Osteoblast (primary cell): ENCODE data around the gene CHD1. TPM values are rescaled to one million over a fixed set of nuclear protein-coding genes. Genes with fewer than 3 reads are reported as not detected.

Experiments
- DNase-seq: peaks from one replicate; pipeline ENCODE4 v3.0.0; 2011; ENCODE audit warnings: low spot score, mixed read lengths; ENCODE audit not compliant: insufficient read length; ENCODE audit errors: missing footprints
- H2AFZ ChIP-seq: 2 replicates; pipeline ENCODE4 v1.6.0; 2011; ENCODE audit warnings: mild to moderate bottlenecking, low read length
- H3K27ac ChIP-seq: 2 replicates; pipeline ENCODE4 v1.5.1; 2011; ENCODE audit warnings: mild to moderate bottlenecking, low read depth, low read length, moderate library complexity
- H3K27me3 ChIP-seq: 2 replicates; pipeline ENCODE4 v1.6.0; 2012; ENCODE audit warnings: mild to moderate bottlenecking, control low read depth, inconsistent platforms, low read length, moderate library complexity; ENCODE audit not compliant: insufficient read depth
- H3K36me3 ChIP-seq: 2 replicates; pipeline ENCODE4 v1.5.1; 2011; ENCODE audit warnings: mild to moderate bottlenecking, low read length, control low read depth, moderate library complexity; ENCODE audit not compliant: insufficient read depth
- H3K4me1 ChIP-seq: 2 replicates; pipeline ENCODE4 v1.5.1; 2011; ENCODE audit warnings: mild to moderate bottlenecking, low read length, control low read depth, moderate library complexity; ENCODE audit not compliant: insufficient read depth
- H3K4me2 ChIP-seq: 2 replicates; pipeline ENCODE4 v1.6.0; 2011; ENCODE audit warnings: mild to moderate bottlenecking, low read length; ENCODE audit not compliant: insufficient read depth
- H3K4me3 ChIP-seq: fragments of 200-600 bp; sonication (generic); 3 replicates; pipeline ENCODE4 v1.5.1; 2012; ENCODE audit warnings: mild to moderate bottlenecking, low read length, inconsistent platforms; ENCODE audit not compliant: insufficient read depth
- H3K79me2 ChIP-seq: 2 replicates; pipeline ENCODE4 v1.6.0; 2012; ENCODE audit warnings: mild to moderate bottlenecking, low read length, control low read depth, inconsistent platforms; ENCODE audit not compliant: insufficient read depth
- H3K9me3 ChIP-seq: 2 replicates; pipeline ENCODE4 v1.5.1; 2011; ENCODE audit warnings: low read depth, low read length, control low read depth
- H4K20me1 ChIP-seq: 2 replicates; pipeline ENCODE4 v1.6.0; 2012; ENCODE audit warnings: mild to moderate bottlenecking, low read length, control low read depth; ENCODE audit not compliant: insufficient read depth
- CTCF ChIP-seq: IDR thresholded peaks from 2 replicates; pipeline ENCODE4 v1.5.1; 2011; ENCODE audit warnings: mild to moderate bottlenecking, low read depth, low read length, moderate library complexity; ENCODE audit errors: extremely low read depth
- total RNA-seq: library from RNA; depleted of rRNA; stranded (reverse); fragments of >200 nt; gene quantifications from 2 replicates; pipeline ENCODE4 v1.2.3, GENCODE V29; 2012

CHD1 gene
- total RNA-seq, 1 donor, result 43.8 TPM

- Histone ChIP-seq H3K4me2 (no peak overlapping the region), H2AFZ (no peak overlapping the region), H3K4me3 (no peak overlapping the region), H3K79me2 (peaks cover 90% of the 10 kb centered on the region), H3K4me1 (no peaks in the 10 kb centered on the region), H3K27ac (no peak overlapping the region), H4K20me1 (peaks cover 4% of the 10 kb centered on the region), H3K27me3 (no peaks in the 10 kb centered on the region), H3K9me3 (no peaks in the 10 kb centered on the region), H3K36me3 (peaks cover 5% of the 10 kb centered on the region)
- no peak for DNase-seq
- TF ChIP-seq CTCF, result no peak
Observed at GRCh38 chr5:98913911-98914310, 14.9 kb downstream of the CHD1 start.

DNA sequence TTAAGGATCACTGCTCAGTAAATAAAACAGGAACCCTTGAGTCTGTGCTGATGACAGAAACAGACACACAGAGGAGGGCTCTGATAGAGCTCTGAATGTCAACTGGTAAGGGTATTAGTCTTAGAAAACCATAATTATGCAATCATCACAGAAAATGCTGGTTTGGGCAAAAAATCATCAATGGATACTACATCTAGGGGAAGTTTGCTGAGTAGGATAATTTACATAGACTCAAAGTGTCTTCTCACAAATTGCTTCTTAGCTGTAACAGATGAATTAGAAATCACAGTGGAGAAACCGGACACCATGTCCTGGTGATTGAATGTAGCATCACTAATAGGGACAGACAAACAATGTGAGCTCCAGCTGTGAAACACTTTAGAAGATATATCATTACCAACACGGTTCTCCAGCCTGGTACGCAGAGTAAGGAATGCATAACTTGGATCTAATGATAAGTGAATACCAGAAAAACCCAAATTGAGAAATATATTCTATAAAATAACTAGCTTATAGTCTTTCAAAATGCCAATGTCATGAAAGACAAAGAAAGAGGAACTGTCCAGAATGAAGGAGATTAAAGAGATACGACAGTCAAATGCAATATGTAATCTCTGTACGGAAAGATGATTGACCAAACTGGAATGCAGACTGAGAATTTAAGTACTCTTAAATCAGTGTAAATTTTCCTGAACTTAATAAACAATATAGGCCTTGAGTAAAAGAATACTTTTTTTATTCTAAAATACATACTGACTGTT lies 17.3 kb downstream of the CHD1 start:
- H3K4me2 ChIP-seq, result no peak overlapping the region
- H3K4me3 ChIP-seq, result no peak overlapping the region
- no peak for TF ChIP-seq CTCF
- H3K27ac ChIP-seq, result no peak overlapping the region
- H3K36me3 ChIP-seq, result peaks cover 3% of the 10 kb centered on the region
- peaks cover 84% of the 10 kb centered on the region for H3K79me2 ChIP-seq
- H2AFZ ChIP-seq, result no peak overlapping the region
- DNase-seq, result no peak
- no peaks in the 10 kb centered on the region for H3K27me3 ChIP-seq
- H4K20me1 ChIP-seq, result peaks cover 4% of the 10 kb centered on the region
- no peaks in the 10 kb centered on the region for H3K4me1 ChIP-seq
- H3K9me3 ChIP-seq, result no peaks in the 10 kb centered on the region

DNA sequence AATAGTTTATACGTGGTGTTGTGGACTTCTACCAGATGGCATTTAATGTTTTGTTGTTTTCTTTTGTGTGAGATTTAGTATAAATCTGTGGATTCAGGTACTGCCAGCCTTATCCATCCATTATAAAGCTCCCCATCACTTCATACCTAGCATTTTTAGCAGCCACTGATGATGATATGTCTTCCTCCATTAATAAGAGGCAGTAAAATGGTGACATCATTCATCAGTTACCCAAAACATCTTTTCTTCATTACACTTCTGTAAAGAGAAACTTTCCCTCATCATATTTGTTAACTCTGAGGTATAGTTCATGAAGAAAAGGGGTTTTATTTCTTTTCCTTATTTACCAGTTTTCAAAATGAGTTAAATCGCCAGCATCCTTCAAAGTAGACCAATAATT lies 19.4 kb downstream of the CHD1 start:
- Histone ChIP-seq H2AFZ (no peak overlapping the region), H3K4me1 (peaks cover 9% of the 10 kb centered on the region), H3K9me3 (no peaks in the 10 kb centered on the region), H3K27ac (no peak overlapping the region), H4K20me1 (peaks cover 4% of the 10 kb centered on the region), H3K4me2 (no peak overlapping the region), H3K79me2 (peaks cover 76% of the 10 kb centered on the region), H3K36me3 (peaks cover 5% of the 10 kb centered on the region), H3K4me3 (no peak overlapping the region), H3K27me3 (no peaks in the 10 kb centered on the region)
- no peak for TF ChIP-seq CTCF
- no peak for DNase-seq

DNA sequence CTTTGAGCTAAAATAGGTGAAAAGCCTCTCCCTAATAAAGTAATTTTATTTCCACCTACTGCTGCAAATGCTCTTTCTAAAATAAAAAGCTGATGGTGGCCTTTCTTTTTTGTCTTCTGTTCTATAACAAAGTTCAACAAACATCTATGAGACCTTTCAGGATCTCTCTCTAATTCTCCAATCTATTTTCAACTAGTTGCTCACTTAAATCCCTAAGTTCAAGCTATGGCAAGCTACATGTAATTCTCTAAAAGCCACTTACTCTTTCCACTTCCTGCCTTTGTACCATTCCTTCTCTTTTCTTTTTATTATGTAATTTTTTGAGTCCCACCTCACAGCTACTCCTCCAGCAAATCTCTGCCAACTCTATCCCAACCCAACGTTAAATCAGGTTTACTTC lies 20.9 kb downstream of the CHD1 start:
- peaks cover 12% of the 10 kb centered on the region for H3K4me1 ChIP-seq
- H3K9me3 ChIP-seq, result no peaks in the 10 kb centered on the region
- TF ChIP-seq CTCF, result no peak
- DNase-seq, result no peak
- no peak overlapping the region for H3K4me2 ChIP-seq
- no peak overlapping the region for H3K4me3 ChIP-seq
- no peak overlapping the region for H3K27ac ChIP-seq
- peaks cover 70% of the 10 kb centered on the region for H3K79me2 ChIP-seq
- no peaks in the 10 kb centered on the region for H3K27me3 ChIP-seq
- H2AFZ ChIP-seq, result no peak overlapping the region
- H4K20me1 ChIP-seq, result peaks cover 4% of the 10 kb centered on the region
- peaks cover 10% of the 10 kb centered on the region for H3K36me3 ChIP-seq
